ENCODE data around the gene ZNF334. TPM values are rescaled to one million over a fixed set of nuclear protein-coding genes. Genes with fewer than 3 reads are reported as not detected.

ZNF334 gene
- total and polyA plus RNA-seq, 2 donors, result 2.6 to 20.5 TPM

- Histone ChIP-seq H3K4me3 (ENCODE audit: low read depth, low read length) (no peak overlapping the region), H3K27ac (ENCODE audit: low read depth) (no peak overlapping the region), H3K36me3 (ENCODE audit: insufficient read depth) (no peaks in the 10 kb centered on the region), H3K4me1 (ENCODE audit: insufficient read depth) (no peaks in the 10 kb centered on the region)
- no peak for DNase-seq (ENCODE audit: extremely low spot score)
- 75% methylated on average over 2 of the region's 2 CpGs for WGBS
Measured at GRCh38 chr20:46539113-46539512, 25.8 kb upstream of the ZNF334 start.

- H3K36me3 ChIP-seq (ENCODE audit: insufficient read depth), result no peaks in the 10 kb centered on the region
- no peaks in the 10 kb centered on the region for H3K4me1 ChIP-seq (ENCODE audit: insufficient read depth)
- no peak for DNase-seq (ENCODE audit: extremely low spot score)
- WGBS, result 68% methylated on average over 4 of the region's 4 CpGs
- H3K4me3 ChIP-seq (ENCODE audit: low read depth, low read length), result no peak overlapping the region
- no peak overlapping the region for H3K27ac ChIP-seq (ENCODE audit: low read depth)
Measured at GRCh38 chr20:46530640-46531039, 17.3 kb upstream of the ZNF334 start.

GRCh38 chr20:46523696-46524328 lies 10.5 kb upstream of the ZNF334 start:
- WGBS, result 49% methylated on average over 2 of the region's 2 CpGs
- no peak for DNase-seq (ENCODE audit: extremely low spot score)
- no peak overlapping the region for H3K27ac ChIP-seq (ENCODE audit: low read depth)

GRCh38 chr20:46523108-46523507 lies 9.7 kb upstream of the ZNF334 start:
- H3K4me3 ChIP-seq (ENCODE audit: low read depth, low read length), result no peak overlapping the region
- WGBS, result 45% methylated on average over 5 of the region's 5 CpGs
- H3K4me1 ChIP-seq (ENCODE audit: insufficient read depth), result no peaks in the 10 kb centered on the region
- DNase-seq (ENCODE audit: extremely low spot score), result no peak
- H3K36me3 ChIP-seq (ENCODE audit: insufficient read depth), result no peaks in the 10 kb centered on the region
- H3K27ac ChIP-seq (ENCODE audit: low read depth), result no peak overlapping the region

More at GRCh38 chr20:46523696-46524328, 10.5 kb upstream of the ZNF334 start:
- Histone ChIP-seq H3K4me1 (ENCODE audit: insufficient read depth) (no peaks in the 10 kb centered on the region), H3K4me3 (ENCODE audit: low read depth, low read length) (no peak overlapping the region), H3K36me3 (ENCODE audit: insufficient read depth) (no peaks in the 10 kb centered on the region)

- Histone ChIP-seq H3K4me3 (ENCODE audit: low read depth, low read length) (no peak overlapping the region), H3K4me1 (ENCODE audit: insufficient read depth) (no peaks in the 10 kb centered on the region), H3K36me3 (ENCODE audit: insufficient read depth) (no peaks in the 10 kb centered on the region), H3K27ac (ENCODE audit: low read depth) (no peak overlapping the region)
- DNase-seq (ENCODE audit: extremely low spot score), result no peak
- WGBS, result 25% methylated on average over 4 of the region's 4 CpGs
Measured at GRCh38 chr20:46520976-46521579, 7.7 kb upstream of the ZNF334 start.

GRCh38 chr20:46520540-46520939 lies 7.2 kb upstream of the ZNF334 start:
- no peak overlapping the region for H3K4me3 ChIP-seq (ENCODE audit: low read depth, low read length)
- H3K36me3 ChIP-seq (ENCODE audit: insufficient read depth), result no peaks in the 10 kb centered on the region
- WGBS, result 83% methylated on average over 4 of the region's 4 CpGs
- DNase-seq (ENCODE audit: extremely low spot score), result no peak
- H3K4me1 ChIP-seq (ENCODE audit: insufficient read depth), result no peaks in the 10 kb centered on the region
- H3K27ac ChIP-seq (ENCODE audit: low read depth), result no peak overlapping the region

- H3K4me1 ChIP-seq (ENCODE audit: insufficient read depth), result no peaks in the 10 kb centered on the region
- H3K36me3 ChIP-seq (ENCODE audit: insufficient read depth), result no peaks in the 10 kb centered on the region
- H3K27ac ChIP-seq (ENCODE audit: low read depth), result no peak overlapping the region
- DNase-seq (ENCODE audit: extremely low spot score), result no peak
- WGBS, result 63% methylated on average over 3 of the region's 3 CpGs
- H3K4me3 ChIP-seq (ENCODE audit: low read depth, low read length), result no peak overlapping the region
Measured at GRCh38 chr20:46519471-46520068, 6.2 kb upstream of the ZNF334 start.

GRCh38 chr20:46509523-46509922 lies 3.8 kb downstream of the ZNF334 start:
- H3K4me1 ChIP-seq (ENCODE audit: insufficient read depth), result no peaks in the 10 kb centered on the region
- no peak overlapping the region for H3K27ac ChIP-seq (ENCODE audit: low read depth)
- no peaks in the 10 kb centered on the region for H3K36me3 ChIP-seq (ENCODE audit: insufficient read depth)
- WGBS, result 83% methylated on average over 2 of the region's 2 CpGs
- H3K4me3 ChIP-seq (ENCODE audit: low read depth, low read length), result no peak overlapping the region
- DNase-seq (ENCODE audit: extremely low spot score), result no peak

- Histone ChIP-seq H3K4me3 (ENCODE audit: low read depth, low read length) (no peak overlapping the region), H3K4me1 (ENCODE audit: insufficient read depth) (no peaks in the 10 kb centered on the region), H3K36me3 (ENCODE audit: insufficient read depth) (no peaks in the 10 kb centered on the region), H3K27ac (ENCODE audit: low read depth) (no peak overlapping the region)
- WGBS, result 85% methylated on average over 4 of the region's 4 CpGs
- DNase-seq (ENCODE audit: extremely low spot score), result no peak
Measured at GRCh38 chr20:46507760-46508407, 5.5 kb downstream of the ZNF334 start.

- Histone ChIP-seq H3K4me1 (ENCODE audit: insufficient read depth) (no peaks in the 10 kb centered on the region), H3K36me3 (ENCODE audit: insufficient read depth) (no peaks in the 10 kb centered on the region), H3K4me3 (ENCODE audit: low read depth, low read length) (no peak overlapping the region), H3K27ac (ENCODE audit: low read depth) (no peak overlapping the region)
- DNase-seq (ENCODE audit: extremely low spot score), result no peak
- WGBS, result 95% methylated on average over 3 of the region's 3 CpGs
Measured at GRCh38 chr20:46505506-46505905, 7.9 kb downstream of the ZNF334 start.

- DNase-seq (ENCODE audit: extremely low spot score), result no peak
- Histone ChIP-seq H3K27ac (ENCODE audit: low read depth) (no peak overlapping the region), H3K4me3 (ENCODE audit: low read depth, low read length) (no peak overlapping the region), H3K4me1 (ENCODE audit: insufficient read depth) (no peaks in the 10 kb centered on the region), H3K36me3 (ENCODE audit: insufficient read depth) (no peaks in the 10 kb centered on the region)
- 98% methylated on average over 6 of the region's 6 CpGs for WGBS
Measured at GRCh38 chr20:46501961-46502360, 11.4 kb downstream of the ZNF334 start.

GRCh38 chr20:46501337-46501942 lies 11.9 kb downstream of the ZNF334 start:
- DNase-seq (ENCODE audit: extremely low spot score), result no peak
- WGBS, result 97% methylated on average over 5 of the region's 5 CpGs

GRCh38 chr20:46494077-46494476 lies 19.3 kb downstream of the ZNF334 start:
- no peaks in the 10 kb centered on the region for H3K4me1 ChIP-seq (ENCODE audit: insufficient read depth)
- H3K4me3 ChIP-seq (ENCODE audit: low read depth, low read length), result no peak overlapping the region
- no peak overlapping the region for H3K27ac ChIP-seq (ENCODE audit: low read depth)
- H3K36me3 ChIP-seq (ENCODE audit: insufficient read depth), result no peaks in the 10 kb centered on the region
- DNase-seq (ENCODE audit: extremely low spot score), result no peak
- WGBS, result 80% methylated on average over 4 of the region's 4 CpGs

More at GRCh38 chr20:46501337-46501942, 11.9 kb downstream of the ZNF334 start:
- no peaks in the 10 kb centered on the region for H3K36me3 ChIP-seq (ENCODE audit: insufficient read depth)
- H3K4me1 ChIP-seq (ENCODE audit: insufficient read depth), result no peaks in the 10 kb centered on the region
- H3K27ac ChIP-seq (ENCODE audit: low read depth), result no peak overlapping the region
- H3K4me3 ChIP-seq (ENCODE audit: low read depth, low read length), result no peak overlapping the region
